IMR-90 (cell line): ENCODE measurements around the gene AVPR1B. TPM values are rescaled to one million over a fixed set of nuclear protein-coding genes. Genes with fewer than 3 reads are reported as not detected.
A peak's percentile ranks its signal among the peaks of the same experiment; 100 is the strongest.

ENCODE experiments used
- ATAC-seq: fragments of 200-7000 bp; cut with Tn5 transposase; 2 replicates; pipeline ENCODE4 v1.9.1; 2020; ENCODE audit warnings: low read depth, mild to moderate bottlenecking, moderate library complexity
- BruUV-seq: library from RNA; stranded (reverse); fragments of 400-500 nt; replicated peaks from 2 replicates; lab custom pipeline; 2021; lab: Mats Ljungman, UMichigan
- CTCF ChIA-PET: fragments of 300-600 bp; formaldehyde crosslinking; extraction: SDS; loops from one replicate; lab custom pipeline; 2021; ENCODE audit warnings: antibody characterized with exemption; lab: Yijun Ruan, JAX
- POLR2A ChIA-PET: fragments of 300-600 bp; sonication (Branson Sonifier 250); formaldehyde crosslinking; loops from one replicate; lab custom pipeline; 2022; ENCODE audit warnings: antibody characterized with exemption; ENCODE audit not compliant: unreplicated experiment; lab: Charles Lee
- DNase-seq: peaks from one replicate; pipeline ENCODE4 v3.0.0; 2013
- H2AFZ ChIP-seq: replicated peaks from 2 replicates; pipeline ENCODE3; 2013; ENCODE audit warnings: low read length, mild to moderate bottlenecking; ENCODE audit not compliant: poor library complexity
- H2AK5ac ChIP-seq: 2 replicates; pipeline ENCODE4 v1.6.1; 2013; ENCODE audit warnings: low read depth, low read length, inconsistent platforms
- H2AK9ac ChIP-seq: replicated peaks from 2 replicates; pipeline ENCODE3; 2013; ENCODE audit warnings: mild to moderate bottlenecking, low read depth, low read length, moderate library complexity; ENCODE audit not compliant: poor library complexity
- H2BK120ac ChIP-seq: 2 replicates; pipeline ENCODE4 v1.6.1; 2013; ENCODE audit warnings: low read depth, low read length, inconsistent platforms
- H2BK15ac ChIP-seq: 3 replicates; pipeline ENCODE4 v1.6.1; 2013; ENCODE audit warnings: low read depth, low read length, inconsistent platforms
- H2BK20ac ChIP-seq: 2 replicates; pipeline ENCODE4 v1.6.1; 2013; ENCODE audit warnings: low read depth, mild to moderate bottlenecking, inconsistent platforms, low read length, moderate library complexity
- H2BK5ac ChIP-seq: 2 replicates; pipeline ENCODE4 v1.6.1; 2013; ENCODE audit warnings: mild to moderate bottlenecking, low read depth, low read length, inconsistent platforms; ENCODE audit not compliant: poor library complexity, severe bottlenecking
- H3K14ac ChIP-seq: replicated peaks from 2 replicates; pipeline ENCODE4 v1.6.1; 2013; ENCODE audit warnings: low read depth, low read length, inconsistent platforms
- H3K18ac ChIP-seq: 2 replicates; pipeline ENCODE4 v1.6.1; 2013; ENCODE audit warnings: low read depth, low read length, control low read depth
- H3K23ac ChIP-seq: 2 replicates; pipeline ENCODE4 v1.6.1; 2013; ENCODE audit warnings: low read depth, low read length, inconsistent platforms
- H3K27ac ChIP-seq: 2 replicates; pipeline ENCODE4 v1.5.1; 2013; ENCODE audit warnings: mild to moderate bottlenecking, control low read depth, low read length; ENCODE audit not compliant: insufficient read depth
- H3K27me3 ChIP-seq: 2 replicates; pipeline ENCODE4 v1.6.1; 2013; ENCODE audit warnings: low read length; ENCODE audit not compliant: control insufficient read depth, insufficient read depth
- H3K36me3 ChIP-seq: 2 replicates; pipeline ENCODE4 v1.6.1; 2013; ENCODE audit warnings: low read length, mixed read lengths; ENCODE audit not compliant: control insufficient read depth, insufficient read depth
- H3K4ac ChIP-seq: 2 replicates; pipeline ENCODE4 v1.6.1; 2013; ENCODE audit warnings: low read depth, low read length, inconsistent platforms
- H3K4me1 ChIP-seq: 2 replicates; pipeline ENCODE4 v1.6.1; 2013; ENCODE audit warnings: low read length, mixed read lengths; ENCODE audit not compliant: control insufficient read depth, insufficient read depth
- H3K4me2 ChIP-seq: 2 replicates; pipeline ENCODE4 v1.6.1; 2013; ENCODE audit warnings: low read depth, mild to moderate bottlenecking, control low read depth, low read length, moderate library complexity
- H3K4me3 ChIP-seq: 2 replicates; pipeline ENCODE4 v1.5.1; 2013; ENCODE audit warnings: low read depth, mild to moderate bottlenecking, control low read depth, low read length, moderate library complexity; ENCODE audit not compliant: insufficient read depth
- H3K56ac ChIP-seq: 2 replicates; pipeline ENCODE4 v1.6.1; 2013; ENCODE audit warnings: low read length, inconsistent platforms; ENCODE audit not compliant: insufficient read depth; ENCODE audit errors: extremely low read depth
- H3K79me1 ChIP-seq, 2 experiments: 2 replicates each; pipeline ENCODE4 v1.6.1; 2013; ENCODE audit warnings: low read length in 2 of 2, inconsistent platforms in 1 of 2, low read depth in 1 of 2
- H3K9ac ChIP-seq: 2 replicates; pipeline ENCODE4 v1.6.1; 2013; ENCODE audit warnings: low read depth, low read length, control low read depth
- H3K9me1 ChIP-seq: 2 replicates; pipeline ENCODE4 v1.6.1; 2013; ENCODE audit warnings: low read length, inconsistent platforms; ENCODE audit not compliant: insufficient read depth
- H3K9me3 ChIP-seq: 2 replicates; pipeline ENCODE4 v1.6.1; 2013; ENCODE audit warnings: low read length; ENCODE audit not compliant: control insufficient read depth, insufficient read depth
- H4K20me1 ChIP-seq: 2 replicates; pipeline ENCODE4 v1.6.1; 2013; ENCODE audit warnings: low read length, inconsistent platforms; ENCODE audit not compliant: insufficient read depth
- H4K5ac ChIP-seq: 2 replicates; pipeline ENCODE4 v1.6.1; 2013; ENCODE audit warnings: mild to moderate bottlenecking, low read depth, low read length, control low read depth
- H4K8ac ChIP-seq, 2 experiments: 2 replicates each; pipeline ENCODE4 v1.6.1; 2013; ENCODE audit warnings: low read depth in 2 of 2, low read length in 2 of 2, control low read depth in 1 of 2, inconsistent platforms in 1 of 2
- H4K91ac ChIP-seq: 2 replicates; pipeline ENCODE4 v1.6.1; 2013; ENCODE audit warnings: low read depth, low read length, inconsistent platforms; ENCODE audit not compliant: insufficient read depth
- BHLHE40 ChIP-seq: fragments of 150-350 bp; IDR thresholded peaks from 2 replicates; pipeline ENCODE4 v1.6.1; 2016; ENCODE audit warnings: mild to moderate bottlenecking, low read depth, low read length
- CEBPB ChIP-seq: IDR thresholded peaks from 2 replicates; pipeline ENCODE4 v1.6.1; 2012; ENCODE audit warnings: low read depth, low read length, improper control_type of control experiment
- CHD1 ChIP-seq: IDR thresholded peaks from 2 replicates; pipeline ENCODE4 v1.6.1; 2012; ENCODE audit warnings: low read depth, low read length, improper control_type of control experiment
- FOS ChIP-seq: fragments of 150-350 bp; IDR thresholded peaks from 2 replicates; pipeline ENCODE4 v1.6.1; 2016; ENCODE audit warnings: low read depth, low read length
- MAFK ChIP-seq: IDR thresholded peaks from 2 replicates; pipeline ENCODE4 v1.6.1; 2012; ENCODE audit warnings: low read depth, low read length, improper control_type of control experiment
- MAZ ChIP-seq: IDR thresholded peaks from 2 replicates; pipeline ENCODE4 v1.6.1; 2012; ENCODE audit warnings: low read depth, mild to moderate bottlenecking, low read length, improper control_type of control experiment, moderate library complexity, borderline replicate concordance
- MXI1 ChIP-seq: IDR thresholded peaks from 2 replicates; pipeline ENCODE4 v1.6.1; 2012; ENCODE audit warnings: low read depth, mild to moderate bottlenecking, low read length, moderate library complexity, borderline replicate concordance
- NFE2L2 ChIP-seq: fragments of 150-350 bp; IDR thresholded peaks from 2 replicates; pipeline ENCODE4 v1.6.1; 2016; ENCODE audit warnings: low read depth, mild to moderate bottlenecking, low read length
- POLR2A ChIP-seq: IDR thresholded peaks from 2 replicates; pipeline ENCODE4 v1.6.1; 2012; ENCODE audit warnings: mild to moderate bottlenecking, low read depth, low read length
- RAD21 ChIP-seq: IDR thresholded peaks from 2 replicates; pipeline ENCODE4 v1.6.1; 2012; ENCODE audit warnings: low read length, improper control_type of control experiment
- RCOR1 ChIP-seq: IDR thresholded peaks from 2 replicates; pipeline ENCODE4 v1.6.1; 2012; ENCODE audit warnings: mild to moderate bottlenecking, low read length, improper control_type of control experiment; ENCODE audit not compliant: insufficient replicate concordance
- RFX5 ChIP-seq: IDR thresholded peaks from 2 replicates; pipeline ENCODE4 v1.8.0; 2012; ENCODE audit warnings: low read depth, mild to moderate bottlenecking, low read length, moderate library complexity
- SMC3 ChIP-seq: fragments of 150-350 bp; IDR thresholded peaks from 2 replicates; pipeline ENCODE4 v1.6.1; 2016; ENCODE audit warnings: low read depth, mild to moderate bottlenecking, antibody characterized with exemption, low read length, moderate library complexity
- USF2 ChIP-seq: fragments of 150-350 bp; IDR thresholded peaks from 2 replicates; pipeline ENCODE4 v1.6.1; 2017; ENCODE audit warnings: mild to moderate bottlenecking, antibody characterized with exemption, low read length, low read depth
- WGBS, 2 experiments: methylation state at CpG; one replicate each; pipeline versions ENCODE4 v1.1.5 to v1.1.7; 2013; ENCODE audit warnings: missing lambda C conversion rate in 2 of 2; ENCODE audit not compliant: insufficient read length in 1 of 2; ENCODE audit errors: extremely low coverage in 2 of 2; 5-methylcytosine and 5-hydroxymethylcytosine counted together
- dilution Hi-C: fragments of 300-500 bp; cut with HindIII; formaldehyde crosslinking; loops from one replicate; pipeline ENCODE4 v1.14.3; 2018; ENCODE audit warnings: low sequenced_read_pairs; ENCODE audit not compliant: unreplicated experiment
- in situ Hi-C: fragments of 300-500 bp; cut with MboI; formaldehyde crosslinking; loops from 3 replicates; pipeline ENCODE4 v1.14.3; 2019; ENCODE audit warnings: low sequenced_read_pairs, inconsistent platforms, mixed read lengths
- intact Hi-C: fragments of 100-400 bp; cut with micrococcal nuclease; formaldehyde crosslinking; loops from 2 replicates; pipeline ENCODE4 v1.10.0; 2022
- polyA plus RNA-seq, 3 experiments: library from polyadenylated mRNA; depleted of rRNA; stranded (reverse); fragments of >200 nt; gene quantifications; 2 replicates each; pipeline ENCODE4 v1.2.3, GENCODE V29; 2012; ENCODE audit warnings: low replicate concordance in 1 of 3
- total RNA-seq: library from RNA; depleted of rRNA; stranded (reverse); fragments of >200 nt; gene quantifications from 2 replicates; pipeline ENCODE4 v1.2.3, GENCODE V29; 2012
- TF ChIP-seq, protein P1 (sequence below): conservative IDR thresholded peaks from 2 replicates; pipeline ENCODE4 v1.5.1; 2012; ENCODE audit warnings: mild to moderate bottlenecking, low read depth, low read length, improper control_type of control experiment
- TF ChIP-seq, protein P2 (sequence below): fragments of 150-350 bp; IDR thresholded peaks from 2 replicates; pipeline ENCODE4 v1.6.1; 2016; ENCODE audit warnings: low read depth, mild to moderate bottlenecking, low read length, moderate library complexity, borderline replicate concordance

The AVPR1B gene
- total and polyA plus RNA-seq, 2 of the 4 experiments (the other 2 are of a cell fraction) = not detected

GRCh38 chr1:206116191-206116872 is 856 bp downstream of the AVPR1B start:
- H3K79me1 ChIP-seq = no peaks in the 10 kb centered on the region
- no peak overlapping the region for H3K27ac ChIP-seq
- no peak overlapping the region for H3K9ac ChIP-seq
- intact Hi-C loops = no loop called here
- no peak overlapping the region for H2AK9ac ChIP-seq
- no peak overlapping the region for H4K91ac ChIP-seq
- dilution Hi-C loops = no loop called here
- no peaks in the 10 kb centered on the region; the same call in 1 of the 2 replicates for H3K4me1 ChIP-seq
- H3K4me2 ChIP-seq = no peak overlapping the region
- H3K4me3 ChIP-seq = no peak overlapping the region
- H2AFZ ChIP-seq = peak overlapping the region; percentile 7
- no peaks in the 10 kb centered on the region for H3K9me3 ChIP-seq
- no peak overlapping the region for H3K4ac ChIP-seq
- H3K18ac ChIP-seq = no peak overlapping the region
- no peak overlapping the region for H2AK5ac ChIP-seq
- no peak overlapping the region for H2BK15ac ChIP-seq
- WGBS, 2 experiments = 74% methylated on average over 20 of the region's 25 CpGs; no CpG with 5 or more reads in 1 of the 2 experiments
- BruUV-seq = no TSS peak
- H4K8ac ChIP-seq = no peak overlapping the region
- in situ Hi-C loops = loop anchor here (25.0 kb wide), 1 partner anchor 454 kb away; no protein-coding TSS in a partner anchor
- H3K14ac ChIP-seq = no peak overlapping the region
- DNase-seq (no peak), ATAC-seq (no peak)
- no peaks in the 10 kb centered on the region for H4K20me1 ChIP-seq
- ChIA-PET CTCF (no interaction called here), POLR2A (no interaction called here)
- H2BK20ac ChIP-seq = no peak overlapping the region
- peaks cover 49% of the 10 kb centered on the region for H3K27me3 ChIP-seq
- no peak overlapping the region for H3K56ac ChIP-seq
- no peak overlapping the region for H3K23ac ChIP-seq
- no peak overlapping the region for H4K5ac ChIP-seq
- no peaks in the 10 kb centered on the region for H3K9me1 ChIP-seq
- TF ChIP-seq RFX5 (no peak), RAD21 (no peak), SMC3 (no peak), MAFK (no peak), CHD1 (no peak), MXI1 (no peak), CEBPB (no peak), NFE2L2 (no peak), RCOR1 (no peak), POLR2A (no peak), BHLHE40 (no peak), USF2 (no peak), MAZ (no peak), FOS (no peak)
- TF ChIP-seq, protein P1, sequence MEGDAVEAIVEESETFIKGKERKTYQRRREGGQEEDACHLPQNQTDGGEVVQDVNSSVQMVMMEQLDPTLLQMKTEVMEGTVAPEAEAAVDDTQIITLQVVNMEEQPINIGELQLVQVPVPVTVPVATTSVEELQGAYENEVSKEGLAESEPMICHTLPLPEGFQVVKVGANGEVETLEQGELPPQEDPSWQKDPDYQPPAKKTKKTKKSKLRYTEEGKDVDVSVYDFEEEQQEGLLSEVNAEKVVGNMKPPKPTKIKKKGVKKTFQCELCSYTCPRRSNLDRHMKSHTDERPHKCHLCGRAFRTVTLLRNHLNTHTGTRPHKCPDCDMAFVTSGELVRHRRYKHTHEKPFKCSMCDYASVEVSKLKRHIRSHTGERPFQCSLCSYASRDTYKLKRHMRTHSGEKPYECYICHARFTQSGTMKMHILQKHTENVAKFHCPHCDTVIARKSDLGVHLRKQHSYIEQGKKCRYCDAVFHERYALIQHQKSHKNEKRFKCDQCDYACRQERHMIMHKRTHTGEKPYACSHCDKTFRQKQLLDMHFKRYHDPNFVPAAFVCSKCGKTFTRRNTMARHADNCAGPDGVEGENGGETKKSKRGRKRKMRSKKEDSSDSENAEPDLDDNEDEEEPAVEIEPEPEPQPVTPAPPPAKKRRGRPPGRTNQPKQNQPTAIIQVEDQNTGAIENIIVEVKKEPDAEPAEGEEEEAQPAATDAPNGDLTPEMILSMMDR = no peak
- TF ChIP-seq, protein P2, sequence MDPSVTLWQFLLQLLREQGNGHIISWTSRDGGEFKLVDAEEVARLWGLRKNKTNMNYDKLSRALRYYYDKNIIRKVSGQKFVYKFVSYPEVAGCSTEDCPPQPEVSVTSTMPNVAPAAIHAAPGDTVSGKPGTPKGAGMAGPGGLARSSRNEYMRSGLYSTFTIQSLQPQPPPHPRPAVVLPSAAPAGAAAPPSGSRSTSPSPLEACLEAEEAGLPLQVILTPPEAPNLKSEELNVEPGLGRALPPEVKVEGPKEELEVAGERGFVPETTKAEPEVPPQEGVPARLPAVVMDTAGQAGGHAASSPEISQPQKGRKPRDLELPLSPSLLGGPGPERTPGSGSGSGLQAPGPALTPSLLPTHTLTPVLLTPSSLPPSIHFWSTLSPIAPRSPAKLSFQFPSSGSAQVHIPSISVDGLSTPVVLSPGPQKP = no peak
- H2BK120ac ChIP-seq = no peak overlapping the region
- no peaks in the 10 kb centered on the region for H3K36me3 ChIP-seq
- H2BK5ac ChIP-seq = no peak overlapping the region
